Measurements from ENCODE around the gene COL4A5.

- TF ChIP-seq CTCF (tag by site-specific recombination; IDR thresholded peaks at IDR 0.05), result no peak
- TF ChIP-seq SP3 (tag by site-specific recombination; IDR thresholded peaks at IDR 0.05), result no peak
These were observed 265.2 kb downstream of the COL4A5 start for GRCh38 chrX:108704839-108705238.
